Sigmoid colon (tissue), 4 donors: ENCODE measurements around the gene SYNE2.

ENCODE experiments used
- CTCF ChIP-seq, 4 experiments: fragments of 450-650 bp in 3 of 4; fragments of 200-600 bp in 1 of 4; IDR thresholded peaks; one replicate each; pipeline ENCODE4 v1.5.1; 2016 to 2019; ENCODE audit warnings: antibody characterized with exemption in 4 of 4, mild to moderate bottlenecking in 3 of 4, moderate library complexity in 2 of 4
- EP300 ChIP-seq, 4 donors: sonication (generic); formaldehyde crosslinking; IDR thresholded peaks; one replicate each; pipeline ENCODE4 v1.6.1; 2017; ENCODE audit warnings: antibody characterized with exemption in 4 of 4
- POLR2A ChIP-seq, 2 donors: fragments of 450-650 bp; IDR thresholded peaks; one replicate each; pipeline ENCODE4 v1.6.1; 2016; ENCODE audit warnings: antibody characterized with exemption in 2 of 2, mild to moderate bottlenecking in 2 of 2, moderate library complexity in 2 of 2
- POLR2AphosphoS5 ChIP-seq, 4 donors: sonication (generic); formaldehyde crosslinking; IDR thresholded peaks; one replicate each; pipeline ENCODE4 v1.6.1; 2017; ENCODE audit warnings: antibody characterized with exemption in 4 of 4

- TF ChIP-seq CTCF (IDR thresholded peaks at IDR 0.05): no peak
- TF ChIP-seq POLR2A (IDR thresholded peaks at IDR 0.05): no peak
- TF ChIP-seq POLR2AphosphoS5 (IDR thresholded peaks at IDR 0.05): no peak
- TF ChIP-seq EP300 (IDR thresholded peaks at IDR 0.05): no peak
Observed at GRCh38 chr14:64174922-64175782, 322.3 kb downstream of the SYNE2 start.
